ENCODE measurements around the gene TMPRSS3. TPM values are rescaled to one million over a fixed set of nuclear protein-coding genes. Genes with fewer than 3 reads are reported as not detected.

The TMPRSS3 gene
- total RNA-seq, 1 donor from 2014 or later: not detected

- TF ChIP-seq EZH2phosphoT487 (IDR thresholded peaks at IDR 0.05): no peak
- no peak for TF ChIP-seq CTCF (IDR thresholded peaks at IDR 0.05)
- peaks cover 11% of the 10 kb centered on the region for H3K27me3 Mint-ChIP-seq (ENCODE audit: insufficient read depth, low read depth)
- peaks cover 28% of the 10 kb centered on the region for H3K4me1 Mint-ChIP-seq
- no peak overlapping the region for H3K4me3 Mint-ChIP-seq
- Histone ChIP-seq H2AFZ (replicated peaks) (no peak overlapping the region), H3K27ac (no peak overlapping the region), H3F3A (ENCODE audit: low read depth) (peaks cover 8% of the 10 kb centered on the region), H3K36me3 (no peaks in the 10 kb centered on the region), H3K79me2 (ENCODE audit: low read depth) (no peaks in the 10 kb centered on the region), H3K9me3 (ENCODE audit: low read depth) (no peaks in the 10 kb centered on the region), H3K27me3 (no peaks in the 10 kb centered on the region), H3K9ac (no peak overlapping the region), H3K4me2 (no peak overlapping the region), H4K20me1 (ENCODE audit: low read depth) (no peaks in the 10 kb centered on the region), H3K4me3 (no peak overlapping the region), H3K4me1 (peaks cover 11% of the 10 kb centered on the region)
- H3K27ac Mint-ChIP-seq: no peak overlapping the region
- H3K9me3 Mint-ChIP-seq: peaks cover 2% of the 10 kb centered on the region
- no peaks in the 10 kb centered on the region for H3K36me3 Mint-ChIP-seq
- no peak for DNase-seq (ENCODE audit: low spot score)
Measured at GRCh38 chr21:42387843-42388340, 8.0 kb downstream of the TMPRSS3 start.

- TF ChIP-seq CTCF (IDR thresholded peaks at IDR 0.05) (no peak), EZH2phosphoT487 (IDR thresholded peaks at IDR 0.05) (no peak), EZH2 (IDR thresholded peaks at IDR 0.05) (no peak)
- Mint-ChIP-seq H3K4me1 (peaks cover 24% of the 10 kb centered on the region), H3K36me3 (no peaks in the 10 kb centered on the region), H3K9me3 (peaks cover 4% of the 10 kb centered on the region), H3K27ac (no peak overlapping the region), H3K27me3 (ENCODE audit: insufficient read depth, low read depth) (peaks cover 11% of the 10 kb centered on the region), H3K4me3 (no peak overlapping the region)
- Histone ChIP-seq H3K9ac (no peak overlapping the region), H4K20me1 (ENCODE audit: low read depth) (no peaks in the 10 kb centered on the region), H3K4me2 (no peak overlapping the region), H2AFZ (replicated peaks) (no peak overlapping the region), H3K27me3 (no peaks in the 10 kb centered on the region), H3K27ac (no peak overlapping the region), H3K4me3 (no peak overlapping the region), H3K9me3 (ENCODE audit: low read depth) (no peaks in the 10 kb centered on the region), H3F3A (ENCODE audit: low read depth) (peaks cover 8% of the 10 kb centered on the region), H3K36me3 (no peaks in the 10 kb centered on the region), H3K79me2 (ENCODE audit: low read depth) (no peaks in the 10 kb centered on the region), H3K4me1 (peaks cover 11% of the 10 kb centered on the region)
- no peak for DNase-seq (ENCODE audit: low spot score)
Measured at GRCh38 chr21:42387164-42387563, 8.7 kb downstream of the TMPRSS3 start.

- Histone ChIP-seq H3K9ac (no peak overlapping the region), H3K9me3 (ENCODE audit: low read depth) (no peaks in the 10 kb centered on the region)
Measured at GRCh38 chr21:42386034-42386591, 9.7 kb downstream of the TMPRSS3 start.

More at GRCh38 chr21:42386034-42386591, 9.7 kb downstream of the TMPRSS3 start:
- H3K4me2 ChIP-seq: no peak overlapping the region
- no peaks in the 10 kb centered on the region for H3K36me3 ChIP-seq
- peaks cover 11% of the 10 kb centered on the region for H3K4me1 ChIP-seq
- peaks cover 8% of the 10 kb centered on the region for H3F3A ChIP-seq (ENCODE audit: low read depth)
- no peak overlapping the region for H2AFZ ChIP-seq (replicated peaks)
- DNase-seq (ENCODE audit: low spot score): no peak
- H4K20me1 ChIP-seq (ENCODE audit: low read depth): no peaks in the 10 kb centered on the region
- Mint-ChIP-seq H3K27ac (no peak overlapping the region), H3K36me3 (no peaks in the 10 kb centered on the region), H3K4me1 (peaks cover 22% of the 10 kb centered on the region), H3K9me3 (peaks cover 4% of the 10 kb centered on the region), H3K27me3 (ENCODE audit: insufficient read depth, low read depth) (peaks cover 11% of the 10 kb centered on the region), H3K4me3 (no peak overlapping the region)
- H3K79me2 ChIP-seq (ENCODE audit: low read depth): no peaks in the 10 kb centered on the region
- no peak overlapping the region for H3K27ac ChIP-seq
- TF ChIP-seq CTCF (IDR thresholded peaks at IDR 0.05): no peak
- no peak for TF ChIP-seq EZH2 (IDR thresholded peaks at IDR 0.05)
- TF ChIP-seq EZH2phosphoT487 (IDR thresholded peaks at IDR 0.05): no peak
- H3K27me3 ChIP-seq: no peaks in the 10 kb centered on the region
- no peak overlapping the region for H3K4me3 ChIP-seq

All from neural progenitor cell (in vitro differentiated cells).